ENCODE data around the gene DROSHA.

DROSHA gene

GRCh38 chr5:31469466-31469865 lies 62.4 kb downstream of the DROSHA start:
- DNase-seq (ENCODE audit: low read depth in 3 of 3, low spot score in 1 of 3), result no peak

GRCh38 chr5:31465291-31465690 lies 66.6 kb downstream of the DROSHA start:
- no peak for DNase-seq (ENCODE audit: low read depth in 3 of 3, low spot score in 1 of 3)

GRCh38 chr5:31464081-31464480 lies 67.8 kb downstream of the DROSHA start:
- no peak for DNase-seq (ENCODE audit: low read depth in 3 of 3, low spot score in 1 of 3)

- DNase-seq (ENCODE audit: low read depth in 3 of 3, low spot score in 1 of 3), result no peak
Measured at GRCh38 chr5:31463351-31463750, 68.5 kb downstream of the DROSHA start.

GRCh38 chr5:31459594-31459993 lies 72.3 kb downstream of the DROSHA start:
- DNase-seq (ENCODE audit: low read depth in 3 of 3, low spot score in 1 of 3), result no peak

GRCh38 chr5:31455172-31455571 lies 76.7 kb downstream of the DROSHA start:
- DNase-seq (ENCODE audit: low read depth in 3 of 3, low spot score in 1 of 3), result no peak

GRCh38 chr5:31453522-31453921 lies 78.4 kb downstream of the DROSHA start:
- DNase-seq (ENCODE audit: low read depth in 3 of 3, low spot score in 1 of 3), result no peak

- no peak for DNase-seq (ENCODE audit: low read depth in 3 of 3, low spot score in 1 of 3)
Measured at GRCh38 chr5:31452314-31452713, 79.6 kb downstream of the DROSHA start.

- no peak for DNase-seq (ENCODE audit: low read depth in 3 of 3, low spot score in 1 of 3)
Measured at GRCh38 chr5:31449962-31450361, 81.9 kb downstream of the DROSHA start.

- DNase-seq (ENCODE audit: low read depth in 3 of 3, low spot score in 1 of 3), result no peak
Measured at GRCh38 chr5:31449174-31449573, 82.7 kb downstream of the DROSHA start.

GRCh38 chr5:31445041-31445600 lies 86.8 kb downstream of the DROSHA start:
- DNase-seq (ENCODE audit: low read depth in 3 of 3, low spot score in 1 of 3), result no peak

- DNase-seq (ENCODE audit: low read depth in 3 of 3, low spot score in 1 of 3), result no peak
Measured at GRCh38 chr5:31443572-31443971, 88.3 kb downstream of the DROSHA start.

- no peak for DNase-seq (ENCODE audit: low read depth in 3 of 3, low spot score in 1 of 3)
Measured at GRCh38 chr5:31442058-31442745, 89.7 kb downstream of the DROSHA start.

- DNase-seq (ENCODE audit: low read depth in 3 of 3, low spot score in 1 of 3), result no peak
Measured at GRCh38 chr5:31436851-31437250, 95.0 kb downstream of the DROSHA start.

GRCh38 chr5:31435730-31436129 lies 96.2 kb downstream of the DROSHA start:
- no peak for DNase-seq (ENCODE audit: low read depth in 3 of 3, low spot score in 1 of 3)

GRCh38 chr5:31434898-31435297 lies 97.0 kb downstream of the DROSHA start:
- DNase-seq (ENCODE audit: low read depth in 3 of 3, low spot score in 1 of 3), result no peak

GRCh38 chr5:31433229-31433628 lies 98.7 kb downstream of the DROSHA start:
- DNase-seq (ENCODE audit: low read depth in 3 of 3, low spot score in 1 of 3), result no peak

- DNase-seq (ENCODE audit: low read depth in 3 of 3, low spot score in 1 of 3), result no peak
Measured at GRCh38 chr5:31427724-31428309, 104.1 kb downstream of the DROSHA start.

- DNase-seq (ENCODE audit: low read depth in 3 of 3, low spot score in 1 of 3), result no peak
Measured at GRCh38 chr5:31427013-31427723, 104.7 kb downstream of the DROSHA start.

GRCh38 chr5:31421806-31422586 lies 109.9 kb downstream of the DROSHA start:
- DNase-seq (ENCODE audit: low read depth in 3 of 3, low spot score in 1 of 3), result no peak

GRCh38 chr5:31417512-31417911 lies 114.4 kb downstream of the DROSHA start:
- DNase-seq (ENCODE audit: low read depth in 3 of 3, low spot score in 1 of 3), result no peak
